ENCODE measurements around the gene GMFB. TPM values are rescaled to one million over a fixed set of nuclear protein-coding genes. Genes with fewer than 3 reads are reported as not detected.

Gene GMFB
- total RNA-seq, 1 donor from 2014 or later: 56.1 TPM

DNA sequence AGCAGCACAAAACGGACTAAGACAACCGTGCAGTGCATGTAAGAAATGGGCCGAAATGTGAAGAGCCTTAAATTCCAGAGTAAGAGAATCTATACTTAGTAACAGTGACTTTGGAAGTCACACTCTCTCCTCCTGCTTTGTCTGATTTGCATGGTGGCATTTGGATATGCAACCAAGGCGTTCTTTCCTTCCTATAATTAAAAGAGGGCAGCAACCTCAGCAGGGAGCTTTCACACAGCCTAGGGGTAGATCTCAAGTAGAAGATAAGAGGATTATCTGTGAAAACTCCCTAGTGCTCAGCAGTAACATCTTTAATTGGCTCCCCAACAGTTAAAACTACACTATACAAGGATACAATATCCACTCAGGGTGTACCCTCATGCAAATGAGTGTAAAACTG lies 16.5 kb downstream of the GMFB start:
- H3K27me3 Mint-ChIP-seq (ENCODE audit: low read depth): no peaks in the 10 kb centered on the region
- peak overlapping the region; percentile 25 for H3K27ac Mint-ChIP-seq
- no peak for DNase-seq (ENCODE audit: low spot score in 2 of 2, unreplicated experiment in 2 of 2)
- TF ChIP-seq, protein P1, sequence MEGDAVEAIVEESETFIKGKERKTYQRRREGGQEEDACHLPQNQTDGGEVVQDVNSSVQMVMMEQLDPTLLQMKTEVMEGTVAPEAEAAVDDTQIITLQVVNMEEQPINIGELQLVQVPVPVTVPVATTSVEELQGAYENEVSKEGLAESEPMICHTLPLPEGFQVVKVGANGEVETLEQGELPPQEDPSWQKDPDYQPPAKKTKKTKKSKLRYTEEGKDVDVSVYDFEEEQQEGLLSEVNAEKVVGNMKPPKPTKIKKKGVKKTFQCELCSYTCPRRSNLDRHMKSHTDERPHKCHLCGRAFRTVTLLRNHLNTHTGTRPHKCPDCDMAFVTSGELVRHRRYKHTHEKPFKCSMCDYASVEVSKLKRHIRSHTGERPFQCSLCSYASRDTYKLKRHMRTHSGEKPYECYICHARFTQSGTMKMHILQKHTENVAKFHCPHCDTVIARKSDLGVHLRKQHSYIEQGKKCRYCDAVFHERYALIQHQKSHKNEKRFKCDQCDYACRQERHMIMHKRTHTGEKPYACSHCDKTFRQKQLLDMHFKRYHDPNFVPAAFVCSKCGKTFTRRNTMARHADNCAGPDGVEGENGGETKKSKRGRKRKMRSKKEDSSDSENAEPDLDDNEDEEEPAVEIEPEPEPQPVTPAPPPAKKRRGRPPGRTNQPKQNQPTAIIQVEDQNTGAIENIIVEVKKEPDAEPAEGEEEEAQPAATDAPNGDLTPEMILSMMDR (IDR thresholded peaks at IDR 0.05; ENCODE audit: unreplicated experiment): no peak
- peaks cover 29% of the 10 kb centered on the region for H3K4me1 Mint-ChIP-seq
- H3K4me3 Mint-ChIP-seq: no peak overlapping the region
- peaks cover 6% of the 10 kb centered on the region for H3K9me3 Mint-ChIP-seq
- H3K36me3 Mint-ChIP-seq: peaks cover 14% of the 10 kb centered on the region

DNA sequence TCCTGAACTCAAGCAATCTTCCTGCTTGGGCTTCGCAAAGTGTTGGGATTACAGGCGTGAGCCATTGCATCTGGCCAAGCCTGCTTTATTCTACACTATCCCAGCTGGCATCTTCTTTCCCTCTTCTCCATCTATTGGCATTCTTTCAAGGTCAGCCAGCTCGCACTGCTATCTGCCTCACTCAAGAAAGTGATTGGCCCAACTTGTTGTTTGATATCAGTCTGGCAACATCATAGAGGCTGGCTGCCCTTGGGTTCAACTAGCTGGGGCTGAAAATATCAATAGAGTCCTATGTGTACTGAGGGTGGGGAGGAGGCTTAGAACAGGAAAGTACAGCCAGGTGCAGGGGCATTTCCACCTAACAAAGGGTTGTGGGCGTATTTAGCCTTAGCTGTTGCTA lies 17.1 kb downstream of the GMFB start:
- Mint-ChIP-seq H3K36me3 (peaks cover 14% of the 10 kb centered on the region), H3K27me3 (ENCODE audit: low read depth) (no peaks in the 10 kb centered on the region), H3K27ac (no peak overlapping the region), H3K4me1 (peaks cover 29% of the 10 kb centered on the region), H3K9me3 (peaks cover 12% of the 10 kb centered on the region), H3K4me3 (no peak overlapping the region)
- TF ChIP-seq, protein P1 (IDR thresholded peaks at IDR 0.05; ENCODE audit: unreplicated experiment): no peak
- DNase-seq (ENCODE audit: low spot score in 2 of 2, unreplicated experiment in 2 of 2): no peak

DNA sequence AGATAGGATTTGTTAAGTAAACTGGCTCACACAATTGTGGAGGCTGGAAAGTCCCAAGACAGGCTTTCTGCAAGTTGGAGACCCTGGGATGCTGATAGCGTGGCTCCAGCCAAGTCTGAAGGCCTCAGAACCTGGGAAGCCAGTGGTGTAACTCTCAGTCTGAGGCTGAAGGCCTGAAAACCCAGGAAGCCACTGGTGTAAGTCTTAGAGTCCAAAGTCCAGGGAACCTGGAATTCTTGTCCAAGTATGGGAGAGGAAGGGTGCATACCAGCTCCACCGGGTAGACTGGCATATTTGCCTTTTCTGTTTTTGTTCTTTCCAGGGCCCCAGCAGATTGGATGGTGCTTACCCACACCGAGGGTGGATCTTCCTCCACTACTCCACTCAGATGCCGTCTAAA lies 18.1 kb downstream of the GMFB start:
- Mint-ChIP-seq H3K4me3 (no peak overlapping the region), H3K4me1 (peaks cover 21% of the 10 kb centered on the region), H3K27ac (no peak overlapping the region), H3K9me3 (peaks cover 12% of the 10 kb centered on the region), H3K36me3 (peaks cover 11% of the 10 kb centered on the region), H3K27me3 (ENCODE audit: low read depth) (no peaks in the 10 kb centered on the region)
- DNase-seq (ENCODE audit: low spot score in 2 of 2, unreplicated experiment in 2 of 2): no peak
- TF ChIP-seq, protein P1 (IDR thresholded peaks at IDR 0.05; ENCODE audit: unreplicated experiment): no peak

DNA sequence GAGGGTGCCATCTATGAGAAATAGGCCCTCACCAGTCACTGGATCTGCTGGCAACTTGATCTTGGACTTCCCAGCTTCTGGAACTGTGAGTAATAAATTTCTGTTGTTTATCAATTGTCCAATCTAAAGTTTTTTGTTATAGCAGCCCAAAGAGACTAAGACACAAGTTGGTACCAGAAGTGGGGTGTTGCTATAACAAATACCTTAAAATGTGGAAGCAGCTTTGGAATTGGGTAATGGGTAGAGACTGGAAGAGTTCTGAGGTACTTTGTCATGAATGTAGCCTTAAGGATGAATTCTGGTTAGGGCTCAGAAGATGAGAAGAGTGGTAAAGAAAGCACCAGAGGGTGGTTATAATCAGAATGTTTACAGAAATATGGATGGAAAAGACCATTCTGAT lies 21.5 kb downstream of the GMFB start:
- Mint-ChIP-seq H3K27me3 (ENCODE audit: low read depth) (no peaks in the 10 kb centered on the region), H3K9me3 (peaks cover 12% of the 10 kb centered on the region), H3K27ac (no peak overlapping the region), H3K4me1 (peaks cover 5% of the 10 kb centered on the region), H3K4me3 (no peak overlapping the region), H3K36me3 (peaks cover 9% of the 10 kb centered on the region)
- no peak for DNase-seq (ENCODE audit: low spot score in 2 of 2, unreplicated experiment in 2 of 2)
- TF ChIP-seq, protein P1 (IDR thresholded peaks at IDR 0.05; ENCODE audit: unreplicated experiment): no peak

DNA sequence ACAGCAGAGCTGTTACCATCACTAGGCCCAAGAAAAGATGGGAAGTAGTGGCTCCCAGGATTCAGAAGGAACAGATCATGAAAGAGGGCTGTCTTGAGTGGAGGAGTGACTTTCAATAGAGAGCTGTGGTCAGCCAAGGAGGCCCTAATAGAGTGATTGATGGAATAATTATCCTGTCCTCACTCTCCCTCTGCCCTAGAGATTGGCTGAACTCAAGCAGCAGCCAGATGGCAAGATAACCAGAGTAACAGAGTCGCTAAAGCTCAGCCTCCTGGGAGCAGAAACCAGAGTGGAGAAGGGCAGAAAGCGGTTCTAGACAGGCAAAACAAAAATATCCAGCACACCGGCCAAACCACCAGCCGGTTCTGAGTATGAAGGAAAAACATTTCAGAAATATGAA lies 23.1 kb downstream of the GMFB start:
- no peaks in the 10 kb centered on the region for H3K27me3 Mint-ChIP-seq (ENCODE audit: low read depth)
- no peak overlapping the region for H3K27ac Mint-ChIP-seq
- peaks cover 2% of the 10 kb centered on the region for H3K4me1 Mint-ChIP-seq
- TF ChIP-seq, protein P1 (IDR thresholded peaks at IDR 0.05; ENCODE audit: unreplicated experiment): no peak
- H3K9me3 Mint-ChIP-seq: peaks cover 12% of the 10 kb centered on the region
- DNase-seq (ENCODE audit: low spot score in 2 of 2, unreplicated experiment in 2 of 2): no peak
- peaks cover 7% of the 10 kb centered on the region for H3K36me3 Mint-ChIP-seq
- no peak overlapping the region for H3K4me3 Mint-ChIP-seq

DNA sequence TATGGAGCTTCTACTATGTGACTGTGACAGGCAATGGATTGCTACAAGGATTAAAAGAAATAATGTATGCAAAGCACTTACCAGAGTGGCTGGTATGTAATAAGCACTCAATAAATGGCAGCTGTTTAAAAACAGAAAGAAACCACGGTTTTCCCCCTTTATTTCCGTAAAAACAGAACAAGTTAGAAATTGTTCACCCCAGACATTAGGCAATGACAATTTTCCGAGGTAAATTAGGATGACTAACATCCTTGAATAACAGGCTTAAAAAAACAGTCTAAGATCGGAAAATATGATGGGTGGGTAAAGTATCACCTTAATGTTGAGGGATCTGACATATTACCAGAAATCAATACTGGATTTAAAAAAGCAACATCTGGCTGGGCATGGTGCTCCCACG lies 26.7 kb downstream of the GMFB start:
- Mint-ChIP-seq H3K4me3 (no peak overlapping the region), H3K36me3 (peaks cover 1% of the 10 kb centered on the region), H3K9me3 (peaks cover 15% of the 10 kb centered on the region), H3K4me1 (peaks cover 2% of the 10 kb centered on the region), H3K27ac (no peak overlapping the region), H3K27me3 (ENCODE audit: low read depth) (no peaks in the 10 kb centered on the region)
- DNase-seq (ENCODE audit: low spot score in 2 of 2, unreplicated experiment in 2 of 2): no peak
- TF ChIP-seq, protein P1 (IDR thresholded peaks at IDR 0.05; ENCODE audit: unreplicated experiment): no peak
